GM19455 (cell line): ENCODE data around the gene HSPA1A.
A peak's percentile ranks its signal among the peaks of the same experiment; 100 is the strongest.
"Not testable (repeated sequence)": the region's sequence is repeated elsewhere in the genome, so short reads cannot be mapped to it uniquely, and the experiment has no call there.

ENCODE experiments used
- ATAC-seq: cut with Tn5 transposase; IDR thresholded peaks from one replicate; pipeline ENCODE4 v1.9.1; 2021; ENCODE audit not compliant: unreplicated experiment

HSPA1A gene

GRCh38 chr6:31781244-31782125, 33.9 kb upstream of the HSPA1A start:
- ATAC-seq: no peak

GRCh38 chr6:31782126-31782855, 33.1 kb upstream of the HSPA1A start:
- ATAC-seq: no peak

- no peak for ATAC-seq
These were observed 31.0 kb upstream of the HSPA1A start for GRCh38 chr6:31784098-31784925.

- ATAC-seq: no peak
These were observed 29.9 kb upstream of the HSPA1A start for GRCh38 chr6:31785475-31785874.

GRCh38 chr6:31791324-31792089, 23.8 kb upstream of the HSPA1A start:
- ATAC-seq: no peak

- no peak for ATAC-seq
These were observed 23.3 kb upstream of the HSPA1A start for GRCh38 chr6:31792090-31792374.

- no peak for ATAC-seq
These were observed 22.6 kb upstream of the HSPA1A start for GRCh38 chr6:31792761-31793171.

- ATAC-seq: not testable (repeated sequence)
These were observed 21.5 kb upstream of the HSPA1A start for GRCh38 chr6:31793927-31794245.

- no peak for ATAC-seq
These were observed 21.0 kb upstream of the HSPA1A start for GRCh38 chr6:31794294-31794865.

GRCh38 chr6:31794866-31795615, 20.3 kb upstream of the HSPA1A start:
- peak; percentile 16 for ATAC-seq

GRCh38 chr6:31795616-31796298, 19.6 kb upstream of the HSPA1A start, which contains the start of gene VARS1:
TSS of gene VARS1 (minus strand) at chr6:31795752. CDS start at chr6:31795217, 535 bp downstream.
- ATAC-seq: peak; percentile 65

- ATAC-seq: no peak
These were observed 18.4 kb upstream of the HSPA1A start for GRCh38 chr6:31796993-31797385.

GRCh38 chr6:31797588-31797987, 17.8 kb upstream of the HSPA1A start:
- no peak for ATAC-seq

- ATAC-seq: no peak
These were observed 15.6 kb upstream of the HSPA1A start for GRCh38 chr6:31799781-31800180.

GRCh38 chr6:31801031-31801927, 14.1 kb upstream of the HSPA1A start:
- not testable (repeated sequence) for ATAC-seq

GRCh38 chr6:31805939-31806469, 9.3 kb upstream of the HSPA1A start:
- no peak for ATAC-seq

GRCh38 chr6:31806470-31807272, 8.7 kb upstream of the HSPA1A start, which contains the start of gene LSM2:
TSS of gene LSM2 (minus strand) at chr6:31806966. CDS start at chr6:31806757, 209 bp downstream.
- peak; percentile 77 for ATAC-seq
